ENCODE measurements around the gene CADPS2.

Gene CADPS2

GRCh38 chr7:122692769-122693309, 193.4 kb downstream of the CADPS2 start:
- ChIA-PET CTCF (no interaction called here), POLR2A (ENCODE audit: low non-redundant PET) (no interaction called here)
- TF ChIP-seq CTCF (conservative IDR thresholded peaks at IDR 0.05; ENCODE audit: low read depth): no peak
- H3K27ac ChIP-seq: no peak overlapping the region
- DNase-seq (ENCODE audit: low spot score): no peak

GRCh38 chr7:122691569-122692235, 194.6 kb downstream of the CADPS2 start:
- H3K27ac ChIP-seq: no peak overlapping the region
- POLR2A ChIA-PET (ENCODE audit: low non-redundant PET): no interaction called here
- no peak for TF ChIP-seq CTCF (conservative IDR thresholded peaks at IDR 0.05; ENCODE audit: low read depth)
- DNase-seq (ENCODE audit: low spot score): no peak
- CTCF ChIA-PET: no interaction called here

- ChIA-PET CTCF (interaction anchor here (0.6 kb wide), 1 partner anchor 37 kb away, joined by 3 read pairs; no protein-coding TSS in a partner anchor), POLR2A (ENCODE audit: low non-redundant PET) (no interaction called here)
- DNase-seq (ENCODE audit: low spot score): no peak
- TF ChIP-seq CTCF (conservative IDR thresholded peaks at IDR 0.05; ENCODE audit: low read depth): no peak
- H3K27ac ChIP-seq: no peak overlapping the region
Measured at GRCh38 chr7:122689346-122690109, 196.7 kb downstream of the CADPS2 start.

GRCh38 chr7:122688400-122688998, 197.8 kb downstream of the CADPS2 start:
- ChIA-PET POLR2A (ENCODE audit: low non-redundant PET) (no interaction called here), CTCF (interaction anchor here (0.6 kb wide), 1 partner anchor 38 kb away, joined by 3 read pairs; no protein-coding TSS in a partner anchor)
- TF ChIP-seq CTCF (conservative IDR thresholded peaks at IDR 0.05; ENCODE audit: low read depth): no peak
- no peak overlapping the region for H3K27ac ChIP-seq
- DNase-seq (ENCODE audit: low spot score): no peak

- no peak for DNase-seq (ENCODE audit: low spot score)
- ChIA-PET POLR2A (ENCODE audit: low non-redundant PET) (no interaction called here), CTCF (interaction anchor here (0.7 kb wide), 1 partner anchor 27 kb away, joined by 3 read pairs; no protein-coding TSS in a partner anchor)
- no peak overlapping the region for H3K27ac ChIP-seq
- no peak for TF ChIP-seq CTCF (conservative IDR thresholded peaks at IDR 0.05; ENCODE audit: low read depth)
Measured at GRCh38 chr7:122686360-122686878, 199.8 kb downstream of the CADPS2 start.

GRCh38 chr7:122684504-122684903, 201.8 kb downstream of the CADPS2 start:
- H3K27ac ChIP-seq: no peak overlapping the region
- ChIA-PET POLR2A (ENCODE audit: low non-redundant PET) (no interaction called here), CTCF (no interaction called here)
- DNase-seq (ENCODE audit: low spot score): no peak
- no peak for TF ChIP-seq CTCF (conservative IDR thresholded peaks at IDR 0.05; ENCODE audit: low read depth)
